HTR-8/SVneo (cell line): ENCODE data around the gene STARD5.

Experiments
- DNase-seq: peaks from one replicate; pipeline ENCODE4 v3.0.0; 2011; ENCODE audit warnings: low spot score, mixed read lengths; ENCODE audit not compliant: insufficient read length
- FAIRE-seq: peaks from 2 replicates; lab custom pipeline; 2011; peaks lifted over from hg19 to GRCh38; lab: Jason Lieb, UNC

STARD5 gene

GRCh38 chr15:81264072-81264857 lies 59.7 kb downstream of the STARD5 start:
- DNase-seq = no peak
- no peak for FAIRE-seq

- FAIRE-seq = no peak
- DNase-seq = no peak
Observed at GRCh38 chr15:81263477-81263876, 60.5 kb downstream of the STARD5 start.

- no peak for FAIRE-seq
- no peak for DNase-seq
Observed at GRCh38 chr15:81261172-81261811, 62.6 kb downstream of the STARD5 start.

GRCh38 chr15:81259760-81260298 lies 64.1 kb downstream of the STARD5 start:
- FAIRE-seq (no peak), DNase-seq (no peak)
